OCI-LY7 (cell line): ENCODE measurements around the gene RAPGEF5. TPM values are rescaled to one million over a fixed set of nuclear protein-coding genes. Genes with fewer than 3 reads are reported as not detected.

ENCODE experiments used
- BruUV-seq: library from RNA; stranded (reverse); fragments of 400-500 nt; replicated peaks from 2 replicates; lab custom pipeline; 2021; lab: Mats Ljungman, UMichigan
- CTCF ChIA-PET: fragments of 300-600 bp; sonication (Branson Sonifier 250); formaldehyde crosslinking; loops from one replicate; lab custom pipeline; 2022; ENCODE audit warnings: antibody characterized with exemption; ENCODE audit not compliant: unreplicated experiment; lab: Charles Lee
- POLR2A ChIA-PET: fragments of 300-600 bp; sonication (Branson Sonifier 250); formaldehyde crosslinking; loops from one replicate; lab custom pipeline; 2022; ENCODE audit warnings: antibody characterized with exemption; lab: Charles Lee
- DNase-seq: peaks from one replicate; pipeline ENCODE4 v3.0.0-alpha.2; 2015; ENCODE audit warnings: low spot score
- H2AFZ ChIP-seq: fragments of 200-600 bp; sonication (generic), shearing (Covaris generic); 2 replicates; pipeline ENCODE4 v1.6.1; 2014; ENCODE audit warnings: mild to moderate bottlenecking, antibody characterized with exemption, low read length, moderate library complexity
- H3K27ac ChIP-seq: fragments of 200-600 bp; sonication (generic); 2 replicates; pipeline ENCODE4 v1.5.1; 2014; ENCODE audit warnings: mixed run types, low read depth, mild to moderate bottlenecking, moderate library complexity, low read length, inconsistent platforms; ENCODE audit not compliant: poor library complexity, severe bottlenecking
- H3K36me3 ChIP-seq: fragments of 200-600 bp; sonication (generic); 2 replicates; pipeline ENCODE4 v1.6.1; 2014; ENCODE audit warnings: mild to moderate bottlenecking, antibody characterized with exemption, low read length, moderate library complexity, mixed read lengths; ENCODE audit not compliant: insufficient read depth
- H3K4me1 ChIP-seq: fragments of 200-600 bp; sonication (generic); 2 replicates; pipeline ENCODE4 v1.5.1; 2014; ENCODE audit warnings: mild to moderate bottlenecking, low read length; ENCODE audit not compliant: insufficient read depth, poor library complexity, severe bottlenecking
- H3K4me2 ChIP-seq: fragments of 200-600 bp; sonication (generic); 2 replicates; pipeline ENCODE4 v1.6.1; 2014; ENCODE audit warnings: mild to moderate bottlenecking, low read length
- H3K4me3 ChIP-seq: fragments of 200-600 bp; sonication (generic); 2 replicates; pipeline ENCODE4 v1.5.1; 2014; ENCODE audit warnings: mild to moderate bottlenecking, low read depth, low read length; ENCODE audit not compliant: poor library complexity, severe bottlenecking
- H3K79me2 ChIP-seq: fragments of 200-600 bp; sonication (generic); 2 replicates; pipeline ENCODE4 v1.6.1; 2016; ENCODE audit warnings: low read depth, mild to moderate bottlenecking, low read length, moderate library complexity, mixed read lengths; ENCODE audit not compliant: insufficient read depth
- H3K9me2 ChIP-seq: fragments of 200-600 bp; sonication (generic); 2 replicates; pipeline ENCODE4 v1.6.1; 2016; ENCODE audit warnings: mild to moderate bottlenecking, low read length, mixed read lengths; ENCODE audit not compliant: insufficient read depth
- H3K9me3 ChIP-seq: fragments of 200-600 bp; sonication (generic); 2 replicates; pipeline ENCODE4 v1.6.1; 2014; ENCODE audit warnings: mild to moderate bottlenecking, mixed run types, low read length, mixed read lengths
- H4K20me1 ChIP-seq: fragments of 200-600 bp; sonication (generic); 2 replicates; pipeline ENCODE4 v1.6.1; 2014; ENCODE audit warnings: mild to moderate bottlenecking, antibody characterized with exemption, low read length, moderate library complexity, mixed read lengths; ENCODE audit not compliant: insufficient read depth
- CTCF ChIP-seq: fragments of 200-600 bp; sonication (generic); conservative IDR thresholded peaks from 2 replicates; pipeline ENCODE4 v1.5.1; 2014; ENCODE audit warnings: mild to moderate bottlenecking, antibody characterized with exemption, low read length, moderate library complexity, mixed read lengths
- EZH2phosphoT487 ChIP-seq: fragments of 200-600 bp; sonication (generic); IDR thresholded peaks from 2 replicates; pipeline ENCODE4 v1.6.1; 2018; ENCODE audit warnings: low read depth, borderline replicate concordance, mild to moderate bottlenecking, mixed run types, antibody characterized with exemption, low read length, moderate library complexity, mixed read lengths
- intact Hi-C: fragments of 100-400 bp; cut with micrococcal nuclease; formaldehyde crosslinking; loops from one replicate; pipeline ENCODE4 v1.10.0; 2022; ENCODE audit not compliant: unreplicated experiment
- total RNA-seq, 2 experiments: library from RNA; depleted of rRNA in 1 of 2; stranded (reverse); fragments of >200 nt in 1 of 2; shearing (Covaris generic) in 1 of 2; gene quantifications; 2 replicates each; pipeline ENCODE4 v1.2.3, GENCODE V29; 2014 to 2022

RAPGEF5 gene
- total RNA-seq, 2 experiments from 2014 or later: 114 to 115 TPM

GRCh38 chr7:22176791-22177412, 180.1 kb downstream of the RAPGEF5 start:
- CTCF ChIA-PET: no interaction called here
- Histone ChIP-seq H3K4me1 (no peaks in the 10 kb centered on the region), H4K20me1 (no peaks in the 10 kb centered on the region), H3K9me2 (no peaks in the 10 kb centered on the region), H2AFZ (no peak overlapping the region), H3K36me3 (peaks cover 91% of the 10 kb centered on the region), H3K4me3 (no peak overlapping the region), H3K27ac (no peak overlapping the region), H3K79me2 (no peaks in the 10 kb centered on the region), H3K4me2 (no peak overlapping the region), H3K9me3 (peaks cover 3% of the 10 kb centered on the region; the same call in 1 of the 2 replicates)
- BruUV-seq: no TSS peak
- intact Hi-C loops: no loop called here
- TF ChIP-seq EZH2phosphoT487: no peak
- TF ChIP-seq CTCF: no peak
- POLR2A ChIA-PET: no interaction called here
- no peak for DNase-seq

GRCh38 chr7:22174574-22174953, 182.4 kb downstream of the RAPGEF5 start:
- DNase-seq: no peak
- Histone ChIP-seq H3K4me3 (no peak overlapping the region), H3K79me2 (no peaks in the 10 kb centered on the region), H4K20me1 (no peaks in the 10 kb centered on the region), H3K4me1 (no peaks in the 10 kb centered on the region), H2AFZ (no peak overlapping the region), H3K9me3 (no peaks in the 10 kb centered on the region), H3K4me2 (no peak overlapping the region), H3K9me2 (no peaks in the 10 kb centered on the region), H3K27ac (no peak overlapping the region), H3K36me3 (peaks cover 80% of the 10 kb centered on the region)
- no TSS peak for BruUV-seq
- POLR2A ChIA-PET: interaction anchor here (1.1 to 1.3 kb wide), 4 partner anchors 9 to 59 kb away, joined by 3 read pairs; no protein-coding TSS in a partner anchor
- TF ChIP-seq CTCF (no peak), EZH2phosphoT487 (no peak)
- CTCF ChIA-PET: no interaction called here
- intact Hi-C loops: no loop called here

- H4K20me1 ChIP-seq: no peaks in the 10 kb centered on the region
- BruUV-seq: no TSS peak
- H3K79me2 ChIP-seq: no peaks in the 10 kb centered on the region
- intact Hi-C loops: no loop called here
- H2AFZ ChIP-seq: no peak overlapping the region
- H3K4me1 ChIP-seq: no peaks in the 10 kb centered on the region
- no peak overlapping the region for H3K4me3 ChIP-seq
- H3K36me3 ChIP-seq: peaks cover 81% of the 10 kb centered on the region
- no peak for DNase-seq
- no peak overlapping the region for H3K4me2 ChIP-seq
- ChIA-PET POLR2A (interaction anchor here (0.6 to 1.4 kb wide), 7 partner anchors 8 to 58 kb away, joined by 3 to 6 read pairs (median 3); no protein-coding TSS in a partner anchor), CTCF (no interaction called here)
- H3K9me2 ChIP-seq: no peaks in the 10 kb centered on the region
- no peak for TF ChIP-seq EZH2phosphoT487
- H3K27ac ChIP-seq: no peak overlapping the region
- H3K9me3 ChIP-seq: no peaks in the 10 kb centered on the region
Observed at GRCh38 chr7:22173685-22174573, 183.0 kb downstream of the RAPGEF5 start.
